Caco-2 (cell line): ENCODE data around the gene MYO5B. TPM values are rescaled to one million over a fixed set of nuclear protein-coding genes. Genes with fewer than 3 reads are reported as not detected.

ENCODE experiments used
- BruUV-seq: library from RNA; stranded (reverse); fragments of 400-500 nt; replicated peaks from 2 replicates; lab custom pipeline; 2021; lab: Mats Ljungman, UMichigan
- CTCF ChIA-PET: fragments of 300-600 bp; sonication (Branson Sonifier 250); formaldehyde crosslinking; loops from one replicate; lab custom pipeline; 2022; ENCODE audit warnings: antibody characterized with exemption; lab: Charles Lee
- POLR2A ChIA-PET: fragments of 300-600 bp; sonication (Branson Sonifier 250); formaldehyde crosslinking; loops from one replicate; lab custom pipeline; 2022; ENCODE audit warnings: antibody characterized with exemption; lab: Charles Lee
- DNase-seq, 2 experiments: peaks; one replicate each; pipeline versions ENCODE4 v3.0.0 to v3.0.0-alpha.2; 2020 to 2022
- H3K27me3 ChIP-seq: replicated peaks from 2 replicates; pipeline ENCODE4 v1.6.0; 2011; ENCODE audit warnings: low read length; ENCODE audit not compliant: control insufficient read depth, insufficient read depth
- H3K36me3 ChIP-seq: 2 replicates; pipeline ENCODE4 v1.5.1; 2011; ENCODE audit warnings: low read length; ENCODE audit not compliant: control insufficient read depth, insufficient read depth
- H3K4me1 ChIP-seq: fragments of 250-450 bp; sonication (Bioruptor Pico); 2 replicates; pipeline ENCODE4 v1.5.1; 2020; ENCODE audit warnings: mild to moderate bottlenecking
- H3K4me3 ChIP-seq: 2 replicates; pipeline ENCODE4 v1.5.1; 2011; ENCODE audit warnings: low read depth, mild to moderate bottlenecking, control low read depth, low read length
- H3K9me3 ChIP-seq: fragments of 250-450 bp; sonication (Bioruptor Pico); 2 replicates; pipeline ENCODE4 v1.5.1; 2020; ENCODE audit warnings: mild to moderate bottlenecking, moderate library complexity
- H3K27ac Mint-ChIP-seq: one replicate; pipeline ENCODE4 v1.8.0; 2022; ENCODE audit warnings: mixed read lengths; ENCODE audit not compliant: unreplicated experiment
- H3K27me3 Mint-ChIP-seq: one replicate; pipeline ENCODE4 v1.8.0; 2022; ENCODE audit warnings: mixed read lengths; ENCODE audit not compliant: insufficient read depth, unreplicated experiment
- H3K36me3 Mint-ChIP-seq: one replicate; pipeline ENCODE4 v1.8.0; 2022; ENCODE audit warnings: mild to moderate bottlenecking, mixed read lengths; ENCODE audit not compliant: insufficient read depth, unreplicated experiment
- H3K4me1 Mint-ChIP-seq: one replicate; pipeline ENCODE4 v1.8.0; 2022; ENCODE audit warnings: low read depth, mixed read lengths; ENCODE audit not compliant: unreplicated experiment
- H3K4me3 Mint-ChIP-seq: one replicate; pipeline ENCODE4 v1.8.0; 2022; ENCODE audit warnings: mild to moderate bottlenecking, moderate library complexity, mixed read lengths; ENCODE audit not compliant: unreplicated experiment
- H3K9me3 Mint-ChIP-seq: one replicate; pipeline ENCODE4 v1.8.0; 2022; ENCODE audit warnings: mixed read lengths; ENCODE audit not compliant: unreplicated experiment
- CTCF ChIP-seq, 2 experiments: fragments of 200-600 bp in 1 of 2; IDR thresholded peaks; 1 replicate in 1 of 2; 2 replicates in 1 of 2; pipeline versions ENCODE4 v1.5.1 to v1.8.0; 2011 to 2022; ENCODE audit warnings: antibody characterized with exemption in 1 of 2, control low read depth in 1 of 2, inconsistent platforms in 1 of 2, low read depth in 1 of 2, low read length in 1 of 2, mild to moderate bottlenecking in 1 of 2, moderate library complexity in 1 of 2; ENCODE audit not compliant: insufficient read depth in 1 of 2, severe bottlenecking in 1 of 2, unreplicated experiment in 1 of 2
- intact Hi-C: fragments of 100-400 bp; cut with micrococcal nuclease; formaldehyde crosslinking; loops from one replicate; pipeline ENCODE4 v1.10.0; 2022; ENCODE audit not compliant: unreplicated experiment
- total RNA-seq: library from RNA; stranded (reverse); gene quantifications from 2 replicates; pipeline ENCODE4 v1.2.3, GENCODE V29; 2022

Gene MYO5B
- total RNA-seq, 1 experiment from 2014 or later: 28.3 TPM

- no peaks in the 10 kb centered on the region for H3K36me3 Mint-ChIP-seq
- no peaks in the 10 kb centered on the region for H3K4me1 ChIP-seq
These were observed 164.8 kb downstream of the MYO5B start for GRCh38 chr18:50030146-50030545.

GRCh38 chr18:50027996-50028395 is 167.0 kb downstream of the MYO5B start:
- Histone ChIP-seq H3K4me3 (no peak overlapping the region), H3K36me3 (no peaks in the 10 kb centered on the region), H3K9me3 (no peaks in the 10 kb centered on the region), H3K4me1 (no peaks in the 10 kb centered on the region), H3K27me3 (no peaks in the 10 kb centered on the region)
- H3K36me3 Mint-ChIP-seq: no peaks in the 10 kb centered on the region
- H3K27me3 Mint-ChIP-seq: no peaks in the 10 kb centered on the region
- no peaks in the 10 kb centered on the region for H3K9me3 Mint-ChIP-seq
- ChIA-PET POLR2A (no interaction called here), CTCF (no interaction called here)
- no peak overlapping the region for H3K4me3 Mint-ChIP-seq
- BruUV-seq: no TSS peak
- no peak overlapping the region for H3K27ac Mint-ChIP-seq
- H3K4me1 Mint-ChIP-seq: no peaks in the 10 kb centered on the region
- no peak for TF ChIP-seq CTCF (IDR thresholded peaks at IDR 0.05; ENCODE audit: insufficient read depth in 1 of 2, low read depth in 1 of 2, low read length in 1 of 2, severe bottlenecking in 1 of 2, unreplicated experiment in 1 of 2)
- intact Hi-C loops: no loop called here
- DNase-seq: no peak

More at GRCh38 chr18:50030146-50030545, 164.8 kb downstream of the MYO5B start:
- POLR2A ChIA-PET: no interaction called here
- Mint-ChIP-seq H3K4me1 (no peaks in the 10 kb centered on the region), H3K9me3 (no peaks in the 10 kb centered on the region), H3K27ac (no peak overlapping the region), H3K27me3 (no peaks in the 10 kb centered on the region), H3K4me3 (no peak overlapping the region)
- Histone ChIP-seq H3K27me3 (no peaks in the 10 kb centered on the region), H3K36me3 (no peaks in the 10 kb centered on the region), H3K9me3 (no peaks in the 10 kb centered on the region), H3K4me3 (no peak overlapping the region)
- TF ChIP-seq CTCF (IDR thresholded peaks at IDR 0.05; ENCODE audit: insufficient read depth in 1 of 2, low read depth in 1 of 2, low read length in 1 of 2, severe bottlenecking in 1 of 2, unreplicated experiment in 1 of 2): no peak
- intact Hi-C loops: no loop called here
- CTCF ChIA-PET: no interaction called here
- no peak for DNase-seq
- no TSS peak for BruUV-seq

- no peak for DNase-seq
- H3K9me3 Mint-ChIP-seq: no peaks in the 10 kb centered on the region
- CTCF ChIA-PET: no interaction called here
- Histone ChIP-seq H3K36me3 (no peaks in the 10 kb centered on the region), H3K9me3 (no peaks in the 10 kb centered on the region), H3K4me3 (no peak overlapping the region), H3K27me3 (no peaks in the 10 kb centered on the region), H3K4me1 (no peaks in the 10 kb centered on the region)
- H3K36me3 Mint-ChIP-seq: no peaks in the 10 kb centered on the region
- intact Hi-C loops: no loop called here
- H3K4me3 Mint-ChIP-seq: no peak overlapping the region
- POLR2A ChIA-PET: no interaction called here
- no peak for TF ChIP-seq CTCF (IDR thresholded peaks at IDR 0.05; ENCODE audit: insufficient read depth in 1 of 2, low read depth in 1 of 2, low read length in 1 of 2, severe bottlenecking in 1 of 2, unreplicated experiment in 1 of 2)
- H3K27me3 Mint-ChIP-seq: no peaks in the 10 kb centered on the region
- H3K4me1 Mint-ChIP-seq: no peaks in the 10 kb centered on the region
- BruUV-seq: no TSS peak
- H3K27ac Mint-ChIP-seq: no peak overlapping the region
These were observed 170.5 kb downstream of the MYO5B start for GRCh38 chr18:50024466-50024865.
